SU-DHL-6 (cell line): ENCODE results near the gene UBA6.

Experiments used
- EZH2phosphoT487 ChIP-seq: fragments of 200-600 bp; sonication (generic), shearing (Covaris generic); conservative IDR thresholded peaks from 2 replicates; pipeline ENCODE4 v1.6.1; 2018; ENCODE audit warnings: mild to moderate bottlenecking, antibody characterized with exemption, low read length, moderate library complexity, mixed read lengths
- TF ChIP-seq, protein P1 (sequence below): fragments of 200-600 bp; sonication (generic); IDR thresholded peaks from one replicate; pipeline ENCODE4 v1.5.1; 2017; ENCODE audit warnings: antibody characterized with exemption, mild to moderate bottlenecking, low read length, moderate library complexity; ENCODE audit not compliant: insufficient read depth, poor library complexity, severe bottlenecking

DNA sequence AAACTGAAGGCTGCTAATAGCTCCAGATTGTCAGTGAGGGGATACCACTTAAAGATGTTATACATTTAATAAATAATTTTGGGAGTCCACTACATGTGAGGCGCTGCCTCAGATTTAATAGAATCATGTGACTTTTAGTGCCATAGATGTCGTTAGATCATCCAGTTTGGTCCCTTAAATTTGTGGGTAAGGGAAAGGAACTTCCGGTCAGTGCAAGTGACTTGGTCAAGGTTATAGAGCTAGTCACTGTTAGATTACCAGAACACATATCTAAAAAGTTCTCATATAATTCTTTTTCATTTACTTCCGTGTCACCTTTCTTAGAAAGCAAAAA, 529 bp upstream of the UBA6 start:
- TF ChIP-seq, protein P1, sequence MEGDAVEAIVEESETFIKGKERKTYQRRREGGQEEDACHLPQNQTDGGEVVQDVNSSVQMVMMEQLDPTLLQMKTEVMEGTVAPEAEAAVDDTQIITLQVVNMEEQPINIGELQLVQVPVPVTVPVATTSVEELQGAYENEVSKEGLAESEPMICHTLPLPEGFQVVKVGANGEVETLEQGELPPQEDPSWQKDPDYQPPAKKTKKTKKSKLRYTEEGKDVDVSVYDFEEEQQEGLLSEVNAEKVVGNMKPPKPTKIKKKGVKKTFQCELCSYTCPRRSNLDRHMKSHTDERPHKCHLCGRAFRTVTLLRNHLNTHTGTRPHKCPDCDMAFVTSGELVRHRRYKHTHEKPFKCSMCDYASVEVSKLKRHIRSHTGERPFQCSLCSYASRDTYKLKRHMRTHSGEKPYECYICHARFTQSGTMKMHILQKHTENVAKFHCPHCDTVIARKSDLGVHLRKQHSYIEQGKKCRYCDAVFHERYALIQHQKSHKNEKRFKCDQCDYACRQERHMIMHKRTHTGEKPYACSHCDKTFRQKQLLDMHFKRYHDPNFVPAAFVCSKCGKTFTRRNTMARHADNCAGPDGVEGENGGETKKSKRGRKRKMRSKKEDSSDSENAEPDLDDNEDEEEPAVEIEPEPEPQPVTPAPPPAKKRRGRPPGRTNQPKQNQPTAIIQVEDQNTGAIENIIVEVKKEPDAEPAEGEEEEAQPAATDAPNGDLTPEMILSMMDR = no peak
- no peak for TF ChIP-seq EZH2phosphoT487
